Muscle layer of duodenum (tissue), 2 donors: ENCODE data around the gene ABLIM1.

Experiments used
- H3K27ac ChIP-seq: one replicate; pipeline ENCODE4 v1.7.0; 2013; ENCODE audit warnings: mild to moderate bottlenecking, low read length
- H3K27me3 ChIP-seq: one replicate; pipeline ENCODE4 v1.7.0; 2013; ENCODE audit warnings: low read depth, mild to moderate bottlenecking, control low read depth, low read length
- H3K36me3 ChIP-seq, 2 donors: one replicate each; pipeline ENCODE4 v1.7.0; 2013; ENCODE audit warnings: low read length in 2 of 2, control low read depth in 1 of 2, mild to moderate bottlenecking in 1 of 2; ENCODE audit not compliant: insufficient read depth in 2 of 2, control insufficient read depth in 1 of 2
- H3K4me1 ChIP-seq, 2 donors: one replicate each; pipeline ENCODE4 v1.7.0; 2013; ENCODE audit warnings: low read length in 2 of 2, mild to moderate bottlenecking in 2 of 2, control low read depth in 1 of 2, moderate library complexity in 1 of 2; ENCODE audit not compliant: insufficient read depth in 2 of 2, control insufficient read depth in 1 of 2
- H3K4me3 ChIP-seq, 2 donors: one replicate each; pipeline ENCODE4 v1.7.0; 2013; ENCODE audit warnings: low read length in 2 of 2, low read depth in 1 of 2, mild to moderate bottlenecking in 1 of 2
- H3K9me3 ChIP-seq, 2 donors: one replicate each; pipeline ENCODE4 v1.7.0; 2013; ENCODE audit warnings: low read length in 2 of 2, control low read depth in 1 of 2, mild to moderate bottlenecking in 1 of 2; ENCODE audit not compliant: control insufficient read depth in 1 of 2
- donor health status: healthy.

ABLIM1 gene

DNA sequence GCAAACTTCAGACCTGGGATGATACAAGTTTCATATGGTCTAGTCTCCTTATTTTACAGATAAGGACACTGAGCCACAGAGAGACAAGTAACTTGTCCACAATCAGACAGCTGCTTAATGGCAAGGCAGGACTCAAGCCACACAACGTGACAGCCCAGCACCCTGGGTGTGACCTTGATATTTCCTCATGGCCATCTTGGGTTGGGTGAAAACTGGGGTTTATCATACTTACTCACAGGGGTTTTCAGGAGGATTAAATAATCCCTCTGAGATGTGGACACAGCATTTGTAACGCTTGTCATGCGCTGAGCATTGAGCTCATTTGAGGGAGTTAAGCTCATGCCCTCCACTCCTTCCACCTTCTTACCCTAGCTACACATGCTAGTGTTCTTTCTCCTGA is 58.0 kb downstream of the ABLIM1 start:
- Histone ChIP-seq H3K4me1 (peaks cover 0 to 3% of the 10 kb centered on the region in 2 donors), H3K27ac (no peak overlapping the region), H3K9me3 (no peaks in the 10 kb centered on the region), H3K36me3 (peaks cover 0 to 3% of the 10 kb centered on the region in 2 donors), H3K27me3 (no peaks in the 10 kb centered on the region), H3K4me3 (no peak overlapping the region)

DNA sequence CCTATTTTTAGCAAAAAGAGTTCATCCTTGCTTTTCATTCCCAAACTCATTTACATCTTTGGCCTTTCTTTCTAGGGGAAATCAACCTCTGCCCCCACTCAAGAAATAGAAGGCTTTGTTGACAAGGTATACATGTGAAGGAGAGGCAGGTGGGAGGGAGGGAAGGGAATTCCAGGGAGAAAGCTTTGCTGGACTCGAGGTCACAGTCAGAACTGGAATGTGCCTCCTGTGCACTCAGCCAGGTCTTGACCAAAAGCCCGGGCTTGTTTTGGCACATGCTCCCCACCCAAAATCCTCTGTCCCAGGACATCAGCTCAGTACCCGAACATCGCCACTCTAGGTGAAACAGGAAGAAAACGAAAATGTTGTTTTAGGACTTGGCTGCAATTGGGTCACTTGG is 61.3 kb downstream of the ABLIM1 start:
- H3K4me1 ChIP-seq: no peaks in the 10 kb centered on the region
- no peak overlapping the region for H3K4me3 ChIP-seq
- no peak overlapping the region for H3K27ac ChIP-seq
- no peaks in the 10 kb centered on the region for H3K9me3 ChIP-seq
- H3K36me3 ChIP-seq: peaks cover 0 to 3% of the 10 kb centered on the region in 2 donors
- H3K27me3 ChIP-seq: no peaks in the 10 kb centered on the region

DNA sequence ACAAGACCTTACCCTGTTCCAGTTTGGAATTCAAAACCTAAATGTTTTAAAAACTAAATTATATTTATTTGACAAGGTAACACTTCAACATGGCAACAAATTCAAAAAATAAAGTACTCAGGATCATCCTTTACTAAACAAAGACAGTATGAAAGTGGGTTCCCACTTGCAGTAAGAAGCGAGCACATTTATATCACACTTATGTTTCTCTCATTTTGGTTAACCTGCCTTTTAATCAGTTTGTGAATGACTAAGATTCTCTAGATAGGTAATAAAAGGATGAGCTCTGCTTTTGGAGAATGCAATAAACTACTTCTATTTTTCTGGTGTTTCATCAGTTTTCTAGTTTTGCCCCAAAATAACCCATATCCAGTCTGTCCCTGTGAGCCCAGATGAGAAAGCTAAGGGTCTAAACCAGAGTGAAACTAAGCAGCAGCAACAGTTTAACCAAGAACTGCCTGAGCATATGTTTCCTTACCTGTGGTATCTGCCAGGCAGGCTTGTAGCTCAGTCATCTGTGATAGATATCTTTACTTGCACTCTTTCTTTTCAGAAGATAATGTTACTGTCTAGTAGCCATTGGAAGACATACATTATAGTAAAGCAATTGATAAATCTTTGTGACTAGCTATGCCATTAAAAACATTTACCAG is 64.1 kb downstream of the ABLIM1 start:
- Histone ChIP-seq H3K4me1 (no peaks in the 10 kb centered on the region), H3K9me3 (no peaks in the 10 kb centered on the region), H3K27me3 (no peaks in the 10 kb centered on the region), H3K27ac (no peak overlapping the region), H3K36me3 (no peaks in the 10 kb centered on the region), H3K4me3 (no peak overlapping the region)

DNA sequence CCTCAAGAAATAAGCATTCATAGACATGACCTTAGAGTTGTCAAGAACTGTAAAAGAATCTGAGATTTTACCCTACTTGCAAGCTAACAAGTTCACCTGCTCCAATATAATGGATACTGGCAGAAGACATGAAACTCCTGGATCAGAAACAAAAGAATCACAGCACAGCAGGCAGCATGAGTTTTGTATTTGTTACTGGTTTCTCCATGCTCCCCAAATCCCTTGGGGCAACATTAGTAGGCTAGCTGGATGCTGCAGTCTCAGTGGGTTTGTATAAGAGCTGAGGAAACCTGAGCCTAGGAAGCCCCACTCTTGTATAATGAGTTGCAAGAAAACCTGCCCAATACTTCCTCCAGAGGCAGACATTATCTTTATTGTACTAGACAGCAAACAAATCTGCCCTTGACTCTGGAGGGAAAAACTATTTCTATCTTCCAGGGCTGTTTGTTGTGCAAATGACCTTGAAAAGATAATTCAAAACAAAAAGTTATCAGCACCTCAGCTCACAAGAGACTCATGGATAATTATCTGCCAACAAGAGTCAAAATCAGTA is 64.8 kb downstream of the ABLIM1 start:
- no peak overlapping the region for H3K4me3 ChIP-seq
- no peaks in the 10 kb centered on the region for H3K4me1 ChIP-seq
- H3K27me3 ChIP-seq: no peaks in the 10 kb centered on the region
- no peaks in the 10 kb centered on the region for H3K36me3 ChIP-seq
- no peaks in the 10 kb centered on the region for H3K9me3 ChIP-seq
- H3K27ac ChIP-seq: no peak overlapping the region

DNA sequence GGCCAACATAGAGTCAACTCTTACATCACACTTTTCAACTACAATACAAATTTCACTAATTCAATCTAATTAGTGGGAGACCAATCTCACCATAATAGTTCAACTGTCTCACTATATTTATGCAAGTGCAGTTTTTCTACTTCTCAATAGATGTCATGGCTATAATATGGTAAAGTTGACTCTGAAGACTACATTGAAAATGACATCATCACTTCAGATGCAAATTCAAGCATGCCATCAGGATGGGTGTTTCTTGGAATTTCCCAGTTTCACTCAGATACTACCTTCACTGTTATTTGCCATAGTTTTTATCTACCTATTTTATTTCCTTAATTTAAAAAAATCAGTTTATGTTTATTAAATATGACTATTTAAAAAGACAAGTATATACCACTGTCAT is 67.1 kb downstream of the ABLIM1 start:
- H3K4me1 ChIP-seq: no peaks in the 10 kb centered on the region
- H3K27ac ChIP-seq: no peak overlapping the region
- H3K9me3 ChIP-seq: no peaks in the 10 kb centered on the region
- H3K27me3 ChIP-seq: no peaks in the 10 kb centered on the region
- H3K36me3 ChIP-seq: no peaks in the 10 kb centered on the region
- H3K4me3 ChIP-seq: no peak overlapping the region

DNA sequence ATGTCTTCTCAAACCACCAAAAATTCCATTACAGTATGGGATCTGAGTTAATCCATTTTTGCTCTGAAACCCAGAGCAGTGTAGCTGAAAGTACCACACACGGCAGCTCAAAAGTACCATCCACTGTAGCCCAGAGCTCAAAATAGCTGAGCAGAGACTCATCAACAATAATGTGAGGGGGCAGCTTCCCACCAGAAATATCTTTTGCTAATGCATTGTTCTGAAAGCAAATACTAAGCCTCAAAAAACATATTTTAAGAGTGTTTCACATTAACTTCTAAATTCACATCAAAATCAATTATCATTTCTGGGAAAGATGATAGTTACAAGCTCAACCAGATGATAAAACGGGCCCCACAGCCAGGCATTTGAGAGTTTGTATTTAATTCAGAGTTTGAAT is 73.7 kb downstream of the ABLIM1 start:
- H3K4me1 ChIP-seq: no peaks in the 10 kb centered on the region
- no peak overlapping the region for H3K27ac ChIP-seq
- no peaks in the 10 kb centered on the region for H3K36me3 ChIP-seq
- H3K4me3 ChIP-seq: no peak overlapping the region
- H3K27me3 ChIP-seq: no peaks in the 10 kb centered on the region
- no peaks in the 10 kb centered on the region for H3K9me3 ChIP-seq

DNA sequence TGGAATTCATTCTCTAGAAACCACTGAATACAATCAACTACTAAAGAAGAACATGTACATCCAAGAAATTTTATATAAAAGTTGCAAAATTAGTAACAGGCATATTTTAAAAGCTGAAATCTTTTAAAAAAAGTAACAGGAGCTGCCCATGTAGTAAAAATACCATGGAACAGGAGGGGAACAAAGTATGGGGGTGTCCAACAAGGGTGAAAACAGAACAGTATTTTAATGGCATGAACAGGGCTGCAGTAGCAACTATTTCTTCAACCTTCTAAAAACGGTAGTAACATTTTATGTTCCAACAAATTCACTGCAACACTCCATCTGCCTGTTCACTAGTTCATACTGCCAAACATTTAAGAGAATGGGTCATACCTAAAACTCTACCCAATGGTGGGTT is 77.0 kb downstream of the ABLIM1 start:
- Histone ChIP-seq H3K27me3 (no peaks in the 10 kb centered on the region), H3K4me1 (peaks cover 0 to 3% of the 10 kb centered on the region in 2 donors), H3K27ac (no peak overlapping the region), H3K9me3 (no peaks in the 10 kb centered on the region), H3K4me3 (no peak overlapping the region), H3K36me3 (no peaks in the 10 kb centered on the region)

DNA sequence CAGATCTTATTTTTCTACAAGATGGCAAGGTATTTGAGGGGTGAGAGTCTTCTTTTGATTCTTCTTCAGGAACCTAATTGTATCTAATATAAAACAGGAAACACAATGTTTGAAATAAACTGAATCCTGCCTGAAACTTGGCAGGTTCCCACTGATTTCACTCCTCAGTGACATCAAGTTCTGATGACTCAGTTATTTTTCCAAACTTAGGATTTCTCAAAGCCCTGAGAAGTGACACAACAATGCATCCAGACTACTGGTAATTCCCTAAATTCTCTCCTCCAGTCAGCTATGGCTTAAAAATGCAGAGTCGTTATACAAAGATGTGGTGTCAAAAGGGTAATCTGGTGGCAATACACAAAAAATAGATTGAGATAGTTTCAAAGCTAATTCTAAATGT is 80.9 kb downstream of the ABLIM1 start:
- no peaks in the 10 kb centered on the region for H3K36me3 ChIP-seq
- H3K4me1 ChIP-seq: peaks cover 0 to 3% of the 10 kb centered on the region in 2 donors
- H3K27ac ChIP-seq: no peak overlapping the region
- no peaks in the 10 kb centered on the region for H3K9me3 ChIP-seq
- H3K4me3 ChIP-seq: no peak overlapping the region
- no peaks in the 10 kb centered on the region for H3K27me3 ChIP-seq

DNA sequence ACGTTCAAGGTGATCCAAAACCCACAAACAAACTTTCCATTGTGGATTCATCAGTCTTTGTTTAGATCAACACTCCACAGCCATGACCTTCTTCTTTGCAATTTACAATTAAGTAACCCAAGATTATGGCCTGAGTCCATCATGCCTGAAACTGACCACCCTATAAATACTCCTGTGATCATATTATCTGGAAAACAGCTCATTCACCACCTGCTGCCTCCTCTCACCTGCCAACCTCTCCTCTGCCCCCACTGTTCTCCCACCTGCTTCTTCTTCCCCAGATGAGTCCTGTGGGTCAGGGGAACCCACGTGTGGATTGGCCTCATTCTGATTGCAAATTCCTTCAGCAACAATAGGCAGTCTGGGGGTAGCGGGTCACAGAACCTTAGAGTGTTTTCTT is 81.4 kb downstream of the ABLIM1 start:
- peaks cover 0 to 3% of the 10 kb centered on the region in 2 donors for H3K4me1 ChIP-seq
- no peaks in the 10 kb centered on the region for H3K36me3 ChIP-seq
- H3K9me3 ChIP-seq: no peaks in the 10 kb centered on the region
- no peak overlapping the region for H3K4me3 ChIP-seq
- H3K27ac ChIP-seq: no peak overlapping the region
- H3K27me3 ChIP-seq: no peaks in the 10 kb centered on the region

DNA sequence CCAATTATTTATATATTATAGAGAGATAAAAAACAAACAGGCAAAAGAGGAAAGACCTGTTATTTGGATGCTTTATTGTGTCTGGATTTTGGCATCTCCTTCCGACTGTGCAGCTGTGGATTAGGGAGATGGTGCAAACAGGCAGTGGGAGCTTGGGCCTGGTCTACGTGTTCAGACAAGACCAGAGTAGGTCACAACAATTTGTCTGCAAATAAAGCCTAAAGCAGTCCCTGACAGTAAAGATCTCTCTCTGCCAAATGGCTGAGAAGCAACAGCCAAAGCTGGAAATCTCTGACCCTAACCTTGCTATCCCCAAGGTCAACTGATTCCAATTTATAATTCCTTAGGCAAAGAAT is 82.0 kb downstream of the ABLIM1 start:
- H3K27ac ChIP-seq: peak overlapping the region; percentile 2
- no peaks in the 10 kb centered on the region for H3K27me3 ChIP-seq
- H3K4me1 ChIP-seq: peaks cover 0 to 3% of the 10 kb centered on the region in 2 donors
- no peaks in the 10 kb centered on the region for H3K36me3 ChIP-seq
- no peaks in the 10 kb centered on the region for H3K9me3 ChIP-seq
- H3K4me3 ChIP-seq: no peak overlapping the region

DNA sequence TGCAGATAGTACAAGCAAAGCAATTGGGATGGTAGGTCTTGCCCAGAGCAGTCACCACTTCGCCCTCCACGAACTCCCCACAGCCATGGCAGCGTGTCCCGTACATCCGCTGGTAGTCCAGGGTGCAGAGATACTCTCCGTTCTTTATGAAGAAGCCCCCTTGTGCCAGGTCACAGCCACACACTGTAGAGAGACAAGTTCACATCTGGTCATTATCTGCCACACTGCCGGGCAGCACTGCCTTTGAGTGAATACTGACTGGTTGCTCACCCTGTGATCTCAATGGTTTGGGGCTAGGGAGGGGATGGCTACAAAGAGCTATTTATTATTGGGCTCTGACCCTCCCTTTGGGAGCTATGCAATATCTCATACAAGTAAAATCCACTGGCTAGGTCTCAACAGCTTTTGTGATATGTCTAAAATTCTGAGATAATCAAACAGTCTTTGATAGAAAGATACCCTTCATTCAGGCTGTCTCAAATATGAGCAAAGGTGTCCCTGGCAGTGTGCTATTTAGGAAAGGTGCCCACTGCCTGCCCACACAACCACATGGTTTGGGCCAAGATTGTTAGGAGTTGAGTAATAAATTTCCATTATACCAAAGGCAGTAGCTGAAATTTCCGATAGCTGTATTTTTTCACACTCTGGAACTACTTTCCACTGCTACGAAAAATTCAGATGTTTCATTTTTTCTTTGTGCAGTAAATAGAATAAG is 82.5 kb downstream of the ABLIM1 start:
- no peaks in the 10 kb centered on the region for H3K9me3 ChIP-seq
- peak overlapping the region in 1 of 2 donors; percentile 34 for H3K4me3 ChIP-seq
- no peaks in the 10 kb centered on the region for H3K36me3 ChIP-seq
- H3K27ac ChIP-seq: no peak overlapping the region
- H3K27me3 ChIP-seq: no peaks in the 10 kb centered on the region
- H3K4me1 ChIP-seq: peaks cover 0 to 3% of the 10 kb centered on the region in 2 donors
